PFSK-1 (cell line): ENCODE data around the gene MMP15.

Source experiments
- FOXP2 ChIP-seq: optimal IDR thresholded peaks from 2 replicates; pipeline ENCODE3; 2011; ENCODE audit warnings: borderline replicate concordance, control low read depth, inconsistent platforms; ENCODE audit not compliant: insufficient read depth; ENCODE audit errors: extremely low read length, extremely low read depth
- POLR2AphosphoS5 ChIP-seq: IDR thresholded peaks from 2 replicates; pipeline ENCODE4 v1.6.1; 2012; ENCODE audit warnings: low read depth, mild to moderate bottlenecking, control low read depth, low read length, moderate library complexity
- SIN3A ChIP-seq: IDR thresholded peaks from 2 replicates; pipeline ENCODE4 v1.6.1; 2012; ENCODE audit warnings: mild to moderate bottlenecking, low read length, moderate library complexity, borderline replicate concordance; ENCODE audit not compliant: insufficient read depth
- TAF1 ChIP-seq: IDR thresholded peaks from 2 replicates; pipeline ENCODE4 v1.6.1; 2012; ENCODE audit warnings: low read length, control low read depth, borderline replicate concordance; ENCODE audit not compliant: insufficient read depth
- TF ChIP-seq, protein P1 (sequence below), 2 experiments: IDR thresholded peaks; 2 replicates each; pipeline versions ENCODE4 v1.6.1 to v1.8.0; 2011 to 2012; ENCODE audit warnings: low read depth in 2 of 2, low read length in 2 of 2, control low read depth in 1 of 2, inconsistent platforms in 1 of 2, mild to moderate bottlenecking in 1 of 2, moderate library complexity in 1 of 2; ENCODE audit not compliant: insufficient read depth in 1 of 2

The MMP15 gene

DNA sequence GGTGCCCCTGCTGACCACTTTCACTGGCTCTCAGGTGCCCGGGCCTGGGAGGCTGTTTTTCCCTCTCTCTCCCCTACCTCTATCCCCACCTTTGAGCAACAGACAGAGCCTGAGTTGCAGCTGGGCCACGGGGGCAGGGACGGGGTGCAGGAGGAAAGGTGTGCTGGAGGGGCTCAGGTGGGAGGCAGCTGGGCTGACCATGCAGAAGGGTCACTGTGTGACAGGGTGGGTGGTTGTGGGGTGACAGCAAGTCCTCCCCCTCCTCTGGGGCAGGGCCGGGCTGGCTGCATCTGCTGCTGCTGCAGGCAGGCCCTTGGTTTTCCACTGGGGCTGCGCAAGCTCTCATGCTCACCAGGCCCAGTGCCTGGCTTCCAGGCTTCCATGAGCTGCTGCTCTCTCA is 31.7 kb upstream of the MMP15 start:
- TF ChIP-seq FOXP2 = no peak

DNA sequence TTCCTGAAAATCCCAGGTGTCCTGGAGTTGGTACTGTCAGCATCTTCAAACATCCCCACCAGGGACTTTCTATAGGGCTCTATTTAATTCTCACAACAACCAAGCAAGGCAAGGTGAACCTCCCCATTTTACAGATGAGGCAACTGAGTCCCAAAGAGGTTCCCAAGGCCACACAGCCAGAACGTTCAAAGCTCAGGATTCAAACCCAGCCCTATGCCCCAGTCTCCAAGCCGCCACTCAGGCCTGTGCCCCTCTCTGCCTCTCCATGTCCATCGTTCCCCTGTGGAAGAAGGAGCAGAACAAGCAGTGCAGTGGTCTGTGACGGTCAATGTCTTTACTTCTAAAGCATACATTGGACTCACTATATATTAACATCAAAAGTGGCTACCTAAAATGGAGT is 31.2 kb upstream of the MMP15 start:
- TF ChIP-seq, protein P1, sequence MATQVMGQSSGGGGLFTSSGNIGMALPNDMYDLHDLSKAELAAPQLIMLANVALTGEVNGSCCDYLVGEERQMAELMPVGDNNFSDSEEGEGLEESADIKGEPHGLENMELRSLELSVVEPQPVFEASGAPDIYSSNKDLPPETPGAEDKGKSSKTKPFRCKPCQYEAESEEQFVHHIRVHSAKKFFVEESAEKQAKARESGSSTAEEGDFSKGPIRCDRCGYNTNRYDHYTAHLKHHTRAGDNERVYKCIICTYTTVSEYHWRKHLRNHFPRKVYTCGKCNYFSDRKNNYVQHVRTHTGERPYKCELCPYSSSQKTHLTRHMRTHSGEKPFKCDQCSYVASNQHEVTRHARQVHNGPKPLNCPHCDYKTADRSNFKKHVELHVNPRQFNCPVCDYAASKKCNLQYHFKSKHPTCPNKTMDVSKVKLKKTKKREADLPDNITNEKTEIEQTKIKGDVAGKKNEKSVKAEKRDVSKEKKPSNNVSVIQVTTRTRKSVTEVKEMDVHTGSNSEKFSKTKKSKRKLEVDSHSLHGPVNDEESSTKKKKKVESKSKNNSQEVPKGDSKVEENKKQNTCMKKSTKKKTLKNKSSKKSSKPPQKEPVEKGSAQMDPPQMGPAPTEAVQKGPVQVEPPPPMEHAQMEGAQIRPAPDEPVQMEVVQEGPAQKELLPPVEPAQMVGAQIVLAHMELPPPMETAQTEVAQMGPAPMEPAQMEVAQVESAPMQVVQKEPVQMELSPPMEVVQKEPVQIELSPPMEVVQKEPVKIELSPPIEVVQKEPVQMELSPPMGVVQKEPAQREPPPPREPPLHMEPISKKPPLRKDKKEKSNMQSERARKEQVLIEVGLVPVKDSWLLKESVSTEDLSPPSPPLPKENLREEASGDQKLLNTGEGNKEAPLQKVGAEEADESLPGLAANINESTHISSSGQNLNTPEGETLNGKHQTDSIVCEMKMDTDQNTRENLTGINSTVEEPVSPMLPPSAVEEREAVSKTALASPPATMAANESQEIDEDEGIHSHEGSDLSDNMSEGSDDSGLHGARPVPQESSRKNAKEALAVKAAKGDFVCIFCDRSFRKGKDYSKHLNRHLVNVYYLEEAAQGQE (IDR thresholded peaks at IDR 0.05; ENCODE audit: insufficient read depth in 1 of 2, low read depth in 2 of 2, low read length in 2 of 2) = no peak
- TF ChIP-seq SIN3A (no peak), FOXP2 (no peak), TAF1 (no peak), POLR2AphosphoS5 (no peak)

DNA sequence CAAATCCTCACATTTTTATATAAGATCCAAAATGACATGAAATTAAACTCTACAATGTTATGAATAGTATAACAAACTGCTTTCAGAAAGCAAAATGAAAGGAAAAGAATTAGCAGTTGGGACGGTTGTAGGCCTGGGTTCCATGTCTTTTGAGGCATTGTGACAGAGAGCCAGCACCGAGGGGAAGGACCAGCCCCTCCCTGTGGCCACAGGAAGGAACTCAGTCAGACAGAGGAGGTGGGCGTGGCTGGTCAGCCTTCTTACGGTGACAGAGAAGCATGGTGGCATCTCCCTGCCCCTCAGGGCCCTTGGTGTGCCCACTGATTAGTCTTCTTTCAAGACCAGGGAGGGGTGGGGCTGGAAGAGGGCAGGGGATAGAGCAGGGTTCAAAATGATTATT is 30.8 kb upstream of the MMP15 start:
- TF ChIP-seq TAF1 (no peak), SIN3A (no peak), FOXP2 (no peak), POLR2AphosphoS5 (no peak)
- TF ChIP-seq, protein P1 (IDR thresholded peaks at IDR 0.05; ENCODE audit: insufficient read depth in 1 of 2, low read depth in 2 of 2, low read length in 2 of 2) = no peak

DNA sequence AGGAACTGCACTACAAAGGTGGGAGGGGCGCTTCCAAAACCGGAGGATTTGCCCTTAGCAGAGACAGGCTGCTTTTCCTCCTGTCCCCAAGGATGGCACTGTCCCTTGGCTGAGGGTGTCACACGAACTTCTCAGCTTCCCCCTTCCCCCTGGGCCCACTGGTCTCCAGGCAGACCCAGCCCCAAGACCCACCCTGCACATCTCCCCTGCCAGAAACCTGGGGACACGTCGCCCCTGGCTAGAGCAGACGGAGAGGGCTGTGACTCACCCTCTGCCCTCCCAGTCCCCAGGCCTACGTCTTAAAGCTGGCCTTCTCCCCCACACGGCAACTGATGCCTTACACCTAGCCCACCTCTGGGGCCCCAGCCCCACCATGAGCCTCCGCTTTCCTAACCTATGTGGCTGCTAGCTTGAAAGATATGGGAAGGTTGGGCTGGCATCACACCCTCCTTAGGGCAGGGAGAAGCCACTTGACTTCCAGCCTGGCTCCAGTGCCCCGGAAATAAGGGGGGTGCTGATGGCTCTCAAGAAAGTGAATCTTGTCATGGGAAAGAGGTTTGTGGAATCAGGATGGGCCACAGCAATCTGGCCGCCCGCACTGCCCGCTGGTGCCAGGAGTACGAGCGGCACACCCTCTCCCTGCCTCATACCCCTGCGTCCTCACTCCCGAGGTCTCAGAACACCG is 29.7 kb upstream of the MMP15 start:
- TF ChIP-seq, protein P1 (IDR thresholded peaks at IDR 0.05; ENCODE audit: insufficient read depth in 1 of 2, low read depth in 2 of 2, low read length in 2 of 2) = no peak
- TF ChIP-seq FOXP2 = no peak
- no peak for TF ChIP-seq TAF1
- no peak for TF ChIP-seq SIN3A
- TF ChIP-seq POLR2AphosphoS5 = no peak

DNA sequence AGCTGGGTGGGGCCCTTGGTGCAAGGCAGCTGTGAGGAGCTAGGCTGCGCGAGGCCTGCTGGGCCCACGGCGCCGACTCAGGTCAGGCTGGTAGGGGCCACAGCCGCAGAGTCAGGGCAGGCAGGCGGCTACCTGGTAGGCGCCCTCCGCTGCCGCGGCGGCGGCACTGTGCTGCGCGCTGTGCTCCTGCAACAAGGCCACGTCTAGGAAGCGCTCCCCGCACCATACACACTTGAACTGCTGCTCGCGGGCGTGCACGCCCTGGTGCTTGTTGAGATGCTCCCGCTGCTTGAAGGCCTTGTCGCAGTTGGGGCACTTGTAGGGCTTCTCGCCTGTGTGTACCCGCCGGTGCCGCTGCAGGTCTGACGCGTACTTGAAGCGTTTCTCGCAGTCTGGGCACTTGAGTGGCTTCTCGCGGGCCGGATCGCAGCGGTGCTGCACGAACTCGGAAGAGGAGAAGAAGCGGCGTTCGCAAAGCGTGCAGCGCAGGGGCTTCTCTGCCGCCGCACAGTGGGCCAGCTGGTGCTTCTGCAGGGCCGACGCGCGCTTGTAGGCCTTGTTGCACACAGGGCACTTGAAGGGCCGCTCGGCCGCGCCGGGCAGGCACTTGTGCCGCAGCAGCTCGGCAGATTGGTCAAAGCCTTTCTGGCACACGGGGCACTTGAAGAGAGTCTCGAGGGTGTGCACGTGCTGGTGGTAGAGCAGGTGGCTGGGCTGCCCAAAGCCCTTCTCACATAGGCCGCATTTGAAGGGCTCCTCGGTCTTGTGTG is 29.0 kb upstream of the MMP15 start:
- TF ChIP-seq TAF1 (no peak), POLR2AphosphoS5 (no peak), FOXP2 (no peak), SIN3A (no peak)
- TF ChIP-seq, protein P1 (IDR thresholded peaks at IDR 0.05; ENCODE audit: insufficient read depth in 1 of 2, low read depth in 2 of 2, low read length in 2 of 2) = no peak
